ENCODE data around the gene VTN.
A peak's percentile ranks its signal among the peaks of the same experiment; 100 is the strongest.

VTN gene

GRCh38 chr17:28363776-28364650, 6.1 kb downstream of the VTN start:
- Histone ChIP-seq H3K27ac (no peak overlapping the region), H3K9me3 (replicated peaks in 1 of 11) (no peaks in the 10 kb centered on the region), H3K36me3 (peaks cover 54 to 83% (median 67%) of the 10 kb centered on the region in 11 experiments), H4K20me1 (peaks cover 0 to 71% (median 8%) of the 10 kb centered on the region in 11 experiments; a peak in 11 of 22 replicates), H3K4me3 (no peak overlapping the region), H3K27me3 (no peaks in the 10 kb centered on the region), H3K4me1 (peaks cover 0 to 2% (median 0%) of the 10 kb centered on the region in 10 experiments; a peak in 5 of 20 replicates), H3K9ac (no peak overlapping the region), H3K4me2 (no peak overlapping the region)
- no peak for TF ChIP-seq Cebpa-rat (IDR thresholded peaks at IDR 0.05)

GRCh38 chr17:28363186-28363585, 6.9 kb downstream of the VTN start:
- Histone ChIP-seq H3K9me3 (replicated peaks in 1 of 11) (no peaks in the 10 kb centered on the region), H3K4me1 (peaks cover 5 to 10% (median 8%) of the 10 kb centered on the region in 10 experiments), H3K36me3 (peaks cover 56 to 87% (median 71%) of the 10 kb centered on the region in 11 experiments), H3K4me2 (no peak overlapping the region), H3K27me3 (no peaks in the 10 kb centered on the region), H3K4me3 (no peak overlapping the region), H3K9ac (no peak overlapping the region; a peak in 1 of 22 replicates), H3K27ac (no peak overlapping the region), H4K20me1 (peaks cover 0 to 62% (median 8%) of the 10 kb centered on the region in 11 experiments; a peak in 10 of 22 replicates)
- TF ChIP-seq Cebpa-rat (IDR thresholded peaks at IDR 0.05) = no peak

- Histone ChIP-seq H3K36me3 (peaks cover 67 to 74% (median 71%) of the 10 kb centered on the region in 11 experiments), H3K27ac (peak overlapping the region; percentile 84 to 96 (median 92)), H3K9me3 (replicated peaks in 1 of 11) (no peaks in the 10 kb centered on the region), H3K4me2 (peak overlapping the region; percentile 81 to 98 (median 93)), H3K4me3 (peak overlapping the region; percentile 74 to 98 (median 91)), H3K9ac (peak overlapping the region; percentile 95 to 99 (median 97)), H3K27me3 (no peaks in the 10 kb centered on the region), H4K20me1 (peaks cover 0 to 17% (median 0%) of the 10 kb centered on the region in 11 experiments; a peak in 5 of 22 replicates), H3K4me1 (peaks cover 21 to 32% (median 24%) of the 10 kb centered on the region in 10 experiments)
- no peak for TF ChIP-seq Cebpa-rat (IDR thresholded peaks at IDR 0.05)
Measured at GRCh38 chr17:28357901-28358197, 12.3 kb downstream of the VTN start.

GRCh38 chr17:28357061-28357900, 12.8 kb downstream of the VTN start, which contains the start of gene POLDIP2:
POLDIP2 (minus strand) TSS chr17:28357527; CDS start chr17:28357448, 79 bp downstream.
- Histone ChIP-seq H3K36me3 (peaks cover 67 to 74% (median 71%) of the 10 kb centered on the region in 11 experiments), H3K27ac (peak within 1 kb of the TSS; percentile 84 to 96 (median 92)), H3K4me3 (peak within 1 kb of the TSS; percentile 74 to 98 (median 91)), H4K20me1 (peaks cover 0 to 12% (median 0%) of the 10 kb centered on the region in 11 experiments; a peak in 3 of 22 replicates), H3K4me1 (peaks cover 21 to 32% (median 24%) of the 10 kb centered on the region in 10 experiments), H3K9ac (peak within 1 kb of the TSS; percentile 95 to 99 (median 97)), H3K9me3 (replicated peaks in 1 of 11) (no peaks in the 10 kb centered on the region), H3K27me3 (no peaks in the 10 kb centered on the region), H3K4me2 (peak within 1 kb of the TSS; percentile 88 to 99 (median 94))
- TF ChIP-seq Cebpa-rat (IDR thresholded peaks at IDR 0.05) = no peak

GRCh38 chr17:28350271-28350670, 19.8 kb downstream of the VTN start:
- no peak for TF ChIP-seq Cebpa-rat (IDR thresholded peaks at IDR 0.05)

GRCh38 chr17:28348979-28349378, 21.1 kb downstream of the VTN start:
- H3K4me3 ChIP-seq = no peak overlapping the region
- H3K27ac ChIP-seq = no peak overlapping the region
- no peaks in the 10 kb centered on the region for H3K27me3 ChIP-seq
- peaks cover 0 to 63% (median 37%) of the 10 kb centered on the region in 11 experiments; a peak in 12 of 22 replicates for H4K20me1 ChIP-seq
- peaks cover 99 to 100% (median 100%) of the 10 kb centered on the region in 11 experiments for H3K36me3 ChIP-seq
- H3K4me2 ChIP-seq = no peak overlapping the region
- no peaks in the 10 kb centered on the region for H3K9me3 ChIP-seq (replicated peaks in 1 of 11)
- H3K9ac ChIP-seq = no peak overlapping the region
- no peak for TF ChIP-seq Cebpa-rat (IDR thresholded peaks at IDR 0.05)
- peaks cover 0 to 11% (median 0%) of the 10 kb centered on the region in 10 experiments; a peak in 2 of 20 replicates for H3K4me1 ChIP-seq

More at GRCh38 chr17:28350271-28350670, 19.8 kb downstream of the VTN start:
- Histone ChIP-seq H3K27me3 (no peaks in the 10 kb centered on the region), H4K20me1 (peaks cover 0 to 51% (median 24%) of the 10 kb centered on the region in 11 experiments; a peak in 12 of 22 replicates), H3K27ac (no peak overlapping the region), H3K9me3 (replicated peaks in 1 of 11) (no peaks in the 10 kb centered on the region), H3K4me3 (no peak overlapping the region), H3K9ac (no peak overlapping the region), H3K4me2 (no peak overlapping the region), H3K36me3 (peaks cover 99 to 100% (median 100%) of the 10 kb centered on the region in 11 experiments), H3K4me1 (peaks cover 0 to 5% (median 0%) of the 10 kb centered on the region in 10 experiments; a peak in 4 of 20 replicates)

- no peak overlapping the region; a peak in 1 of 22 replicates for H3K9ac ChIP-seq
- H3K4me1 ChIP-seq = peaks cover 0 to 11% (median 0%) of the 10 kb centered on the region in 10 experiments; a peak in 2 of 20 replicates
- TF ChIP-seq Cebpa-rat (IDR thresholded peaks at IDR 0.05) = no peak
- H3K9me3 ChIP-seq (replicated peaks in 1 of 11) = no peaks in the 10 kb centered on the region
- H3K4me3 ChIP-seq = no peak overlapping the region
- H3K36me3 ChIP-seq = peaks cover 97 to 100% (median 98%) of the 10 kb centered on the region in 11 experiments
- H4K20me1 ChIP-seq = peaks cover 0 to 63% (median 37%) of the 10 kb centered on the region in 11 experiments; a peak in 12 of 22 replicates
- no peak overlapping the region for H3K4me2 ChIP-seq
- no peak overlapping the region for H3K27ac ChIP-seq
- no peaks in the 10 kb centered on the region for H3K27me3 ChIP-seq
Measured at GRCh38 chr17:28347261-28347891, 22.7 kb downstream of the VTN start.

- no peak overlapping the region for H3K27ac ChIP-seq
- H3K9ac ChIP-seq = no peak overlapping the region
- peaks cover 97 to 100% (median 98%) of the 10 kb centered on the region in 11 experiments for H3K36me3 ChIP-seq
- no peak overlapping the region for H3K4me2 ChIP-seq
- peaks cover 0 to 11% (median 0%) of the 10 kb centered on the region in 10 experiments; a peak in 2 of 20 replicates for H3K4me1 ChIP-seq
- no peak for TF ChIP-seq Cebpa-rat (IDR thresholded peaks at IDR 0.05)
- H3K27me3 ChIP-seq = no peaks in the 10 kb centered on the region
- peaks cover 0 to 66% (median 37%) of the 10 kb centered on the region in 11 experiments; a peak in 12 of 22 replicates for H4K20me1 ChIP-seq
- H3K4me3 ChIP-seq = no peak overlapping the region
- H3K9me3 ChIP-seq (replicated peaks in 1 of 11) = no peaks in the 10 kb centered on the region
Measured at GRCh38 chr17:28346746-28347246, 23.3 kb downstream of the VTN start.

Data from BLaER1 treated with 17β-estradiol and CSF1 and Interleukin-3, amounts not matched to agents 10 nM and 100 nM (cell line).